ENCODE measurements around the gene FPR2. TPM values are rescaled to one million over a fixed set of nuclear protein-coding genes. Genes with fewer than 3 reads are reported as not detected.

FPR2 gene
- total and polyA plus RNA-seq, 9 of the 15 experiments (the other 6 are each of a cell fraction or from before 2014, with no cell fraction given) = 0.03 to 0.15 (median 0.07) TPM; not detected in 6

GRCh38 chr19:51796195-51796679, 35.3 kb downstream of the FPR2 start (continued):
- TF ChIP-seq ZC3H4 (CRISPR knock-in tag; IDR thresholded peaks at IDR 0.05; ENCODE audit: borderline replicate concordance) = no peak
- peak; percentile 22 to 41; a peak in 1 of 4 replicates for TF ChIP-seq FOXK2 (conservative IDR thresholded peaks at IDR 0.05 in 1 of 2, IDR thresholded peaks at IDR 0.05 in 1 of 2; ENCODE audit: low read depth in 2 of 2)
- peak; percentile 72 for TF ChIP-seq CCNT2 (IDR thresholded peaks at IDR 0.05; ENCODE audit: borderline replicate concordance, extremely low read depth, insufficient read length, low read depth, low read length)
- no peak for TF ChIP-seq NR4A1 (CRISPR knock-in tag; IDR thresholded peaks at IDR 0.05)
- TF ChIP-seq NR4A1 (tag; IDR thresholded peaks at IDR 0.05) = peak; percentile 35; the same call in 1 of the 2 replicates
- peak; percentile 43 for TF ChIP-seq POU5F1 (IDR thresholded peaks at IDR 0.05; ENCODE audit: borderline replicate concordance, low read depth, low read length, partially characterized antibody)
- TF ChIP-seq SOX6 (IDR thresholded peaks at IDR 0.05) = peak; percentile 90
- peak; percentile 43; the same call in 1 of the 2 replicates for TF ChIP-seq NBN (IDR thresholded peaks at IDR 0.05; ENCODE audit: low read depth)
- TF ChIP-seq MYNN (IDR thresholded peaks at IDR 0.05) = peak; percentile 70; the same call in 1 of the 2 replicates
- no peak for TF ChIP-seq MYNN (CRISPR knock-in tag; IDR thresholded peaks at IDR 0.05)
- peak; percentile 23 to 31; a peak in 2 of 4 replicates for TF ChIP-seq NRF1 (conservative IDR thresholded peaks at IDR 0.05 in 1 of 2, IDR thresholded peaks at IDR 0.05 in 1 of 2)
- no peak for TF ChIP-seq SRSF9 (IDR thresholded peaks at IDR 0.05; ENCODE audit: borderline replicate concordance, low read depth, low read length)
- TF ChIP-seq PYGO2 (tag; IDR thresholded peaks at IDR 0.05) = no peak
- 0 out of 2 replicates have a peak, but pooled peaks have one; percentile 7 for TF ChIP-seq ZNF239 (CRISPR knock-in tag; IDR thresholded peaks at IDR 0.05)
- TF ChIP-seq PML (IDR thresholded peaks at IDR 0.05; ENCODE audit: low read length) = peak; percentile 84
- TF ChIP-seq, protein P1, sequence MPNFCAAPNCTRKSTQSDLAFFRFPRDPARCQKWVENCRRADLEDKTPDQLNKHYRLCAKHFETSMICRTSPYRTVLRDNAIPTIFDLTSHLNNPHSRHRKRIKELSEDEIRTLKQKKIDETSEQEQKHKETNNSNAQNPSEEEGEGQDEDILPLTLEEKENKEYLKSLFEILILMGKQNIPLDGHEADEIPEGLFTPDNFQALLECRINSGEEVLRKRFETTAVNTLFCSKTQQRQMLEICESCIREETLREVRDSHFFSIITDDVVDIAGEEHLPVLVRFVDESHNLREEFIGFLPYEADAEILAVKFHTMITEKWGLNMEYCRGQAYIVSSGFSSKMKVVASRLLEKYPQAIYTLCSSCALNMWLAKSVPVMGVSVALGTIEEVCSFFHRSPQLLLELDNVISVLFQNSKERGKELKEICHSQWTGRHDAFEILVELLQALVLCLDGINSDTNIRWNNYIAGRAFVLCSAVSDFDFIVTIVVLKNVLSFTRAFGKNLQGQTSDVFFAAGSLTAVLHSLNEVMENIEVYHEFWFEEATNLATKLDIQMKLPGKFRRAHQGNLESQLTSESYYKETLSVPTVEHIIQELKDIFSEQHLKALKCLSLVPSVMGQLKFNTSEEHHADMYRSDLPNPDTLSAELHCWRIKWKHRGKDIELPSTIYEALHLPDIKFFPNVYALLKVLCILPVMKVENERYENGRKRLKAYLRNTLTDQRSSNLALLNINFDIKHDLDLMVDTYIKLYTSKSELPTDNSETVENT (CRISPR knock-in tag; IDR thresholded peaks at IDR 0.05) = 0 out of 2 replicates have a peak, but pooled peaks have one; percentile 26
- TF ChIP-seq STAT5A (IDR thresholded peaks at IDR 0.05; ENCODE audit: borderline replicate concordance, low read length) = peak; percentile 87
- TF ChIP-seq, protein P2, sequence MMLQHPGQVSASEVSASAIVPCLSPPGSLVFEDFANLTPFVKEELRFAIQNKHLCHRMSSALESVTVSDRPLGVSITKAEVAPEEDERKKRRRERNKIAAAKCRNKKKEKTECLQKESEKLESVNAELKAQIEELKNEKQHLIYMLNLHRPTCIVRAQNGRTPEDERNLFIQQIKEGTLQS (IDR thresholded peaks at IDR 0.05) = 0 out of 2 replicates have a peak, but pooled peaks have one; percentile 23
- TF ChIP-seq, protein P2 (CRISPR knock-in tag; conservative IDR thresholded peaks at IDR 0.05) = no peak
- peak; percentile 88 for TF ChIP-seq MYC (IDR thresholded peaks at IDR 0.05; ENCODE audit: low read depth, low read length)
- peak; percentile 67; the same call in 1 of the 2 replicates for TF ChIP-seq MYC (CRISPR knock-in tag; IDR thresholded peaks at IDR 0.05; ENCODE audit: borderline replicate concordance, low read depth)
- peak; percentile 51 for TF ChIP-seq FOXJ2 (tag; IDR thresholded peaks at IDR 0.05)
- TF ChIP-seq BRD9 (IDR thresholded peaks at IDR 0.05; ENCODE audit: low read depth, partially characterized antibody) = peak; percentile 74

Data from K562 (cell line).